Measurements from ENCODE around the gene WDR45B.

GRCh38 chr17:82692268-82692667, 44.0 kb upstream of the WDR45B start:
- TF ChIP-seq CTCF (IDR thresholded peaks at IDR 0.05) (no peak), EP300 (IDR thresholded peaks at IDR 0.05; ENCODE audit: low read depth) (no peak)
